H1 (cell line): Measurements from ENCODE around the gene RAB11FIP3. TPM values are rescaled to one million over a fixed set of nuclear protein-coding genes. Genes with fewer than 3 reads are reported as not detected.

Source experiments
- CTCF ChIA-PET: fragments of 300-600 bp; sonication (Branson Sonifier 250); formaldehyde crosslinking; loops from one replicate; lab custom pipeline; 2021; ENCODE audit not compliant: partially characterized antibody; lab: Charles Lee
- POLR2A ChIA-PET: fragments of 300-600 bp; sonication (Branson Sonifier 250); formaldehyde crosslinking; loops from one replicate; lab custom pipeline; 2021; ENCODE audit warnings: inconsistent platforms; ENCODE audit not compliant: partially characterized antibody; lab: Charles Lee
- DNase-seq, 2 experiments: peaks; one replicate each; pipeline versions ENCODE4 v3.0.0 to v3.0.0-alpha.2; 2010 to 2022; ENCODE audit warnings: low spot score in 2 of 2, low read depth in 1 of 2, mixed read lengths in 1 of 2
- FAIRE-seq: peaks from 2 replicates; lab custom pipeline; 2011; peaks lifted over from hg19 to GRCh38; lab: Jason Lieb, UNC
- H2AFZ ChIP-seq: 2 replicates; pipeline ENCODE4 v1.8.1; 2012; ENCODE audit warnings: low read length, inconsistent platforms
- H2AK5ac ChIP-seq: 2 replicates; pipeline ENCODE4 v1.6.1; 2013; ENCODE audit warnings: low read depth, low read length
- H2BK120ac ChIP-seq: replicated peaks from 2 replicates; pipeline ENCODE3; 2013; ENCODE audit warnings: low read depth, low read length, inconsistent platforms
- H2BK12ac ChIP-seq: 2 replicates; pipeline ENCODE4 v1.6.1; 2013; ENCODE audit warnings: low read depth, low read length
- H2BK15ac ChIP-seq: 2 replicates; pipeline ENCODE4 v1.6.1; 2013; ENCODE audit warnings: low read length
- H2BK20ac ChIP-seq: 2 replicates; pipeline ENCODE4 v1.6.1; 2013; ENCODE audit warnings: low read length
- H2BK5ac ChIP-seq: 2 replicates; pipeline ENCODE4 v1.6.1; 2013; ENCODE audit warnings: low read depth, low read length
- H3K14ac ChIP-seq: 2 replicates; pipeline ENCODE4 v1.6.1; 2013; ENCODE audit warnings: inconsistent platforms; ENCODE audit not compliant: insufficient read length
- H3K18ac ChIP-seq: 2 replicates; pipeline ENCODE4 v1.6.1; 2013; ENCODE audit warnings: low read length; ENCODE audit errors: extremely low read depth
- H3K23ac ChIP-seq: 2 replicates; pipeline ENCODE4 v1.6.1; 2013; ENCODE audit warnings: inconsistent platforms; ENCODE audit not compliant: insufficient read length
- H3K23me2 ChIP-seq: 2 replicates; pipeline ENCODE4 v1.6.1; 2013; ENCODE audit warnings: low read depth, low read length
- H3K27ac ChIP-seq: 2 replicates; pipeline ENCODE4 v1.6.1; 2011; ENCODE audit warnings: low read depth, low read length, inconsistent platforms
- H3K27me3 ChIP-seq, 4 experiments: replicated peaks in 1 of 4; 1 replicate in 1 of 4; 2 replicates in 3 of 4; pipeline versions ENCODE4 v1.6.1 to v1.8.1; 2011 to 2013; ENCODE audit warnings: low read length in 3 of 4, mild to moderate bottlenecking in 3 of 4, inconsistent platforms in 2 of 4, mixed read lengths in 2 of 4, moderate library complexity in 1 of 4; ENCODE audit not compliant: control insufficient read depth in 3 of 4, insufficient read depth in 3 of 4; ENCODE audit errors: extremely low read depth in 1 of 4
- H3K36me3 ChIP-seq, 4 experiments: 2 replicates each; pipeline versions ENCODE4 v1.6.1 to v1.8.1; 2011 to 2013; ENCODE audit warnings: mild to moderate bottlenecking in 4 of 4, low read length in 3 of 4, moderate library complexity in 2 of 4, control low read depth in 1 of 4, inconsistent platforms in 1 of 4; ENCODE audit not compliant: insufficient read depth in 4 of 4, control insufficient read depth in 2 of 4
- H3K4ac ChIP-seq: replicated peaks from 2 replicates; pipeline ENCODE3; 2013; ENCODE audit warnings: low read length, low read depth, mixed read lengths, inconsistent platforms; ENCODE audit not compliant: insufficient read length
- H3K4me1 ChIP-seq, 4 experiments: replicated peaks in 1 of 4; 1 replicate in 1 of 4; 2 replicates in 3 of 4; pipeline versions ENCODE4 v1.6.1 to v1.8.1; 2011 to 2013; ENCODE audit warnings: low read length in 3 of 4, inconsistent platforms in 2 of 4, mixed read lengths in 1 of 4; ENCODE audit not compliant: insufficient read depth in 4 of 4, control insufficient read depth in 3 of 4
- H3K4me2 ChIP-seq, 2 experiments: 2 replicates each; pipeline versions ENCODE4 v1.6.1 to v1.8.1; 2011 to 2013; ENCODE audit warnings: low read depth in 2 of 2, low read length in 2 of 2, control low read depth in 1 of 2, inconsistent platforms in 1 of 2, mild to moderate bottlenecking in 1 of 2; ENCODE audit not compliant: insufficient read depth in 1 of 2
- H3K4me3 ChIP-seq, 4 experiments: fragments of 200-600, 300-600 bp in 1 of 4; sonication (generic), shearing (Covaris generic), sonication (Bioruptor Twin) in 1 of 4; 2 replicates each; pipeline versions ENCODE4 v1.5.1 to v1.8.1; 2011 to 2016; ENCODE audit warnings: low read length in 4 of 4, low read depth in 3 of 4, control low read depth in 2 of 4, inconsistent platforms in 2 of 4, mild to moderate bottlenecking in 2 of 4, mixed read lengths in 1 of 4, moderate library complexity in 1 of 4; ENCODE audit not compliant: insufficient read depth in 2 of 4; ENCODE audit errors: extremely low read depth in 1 of 4
- H3K56ac ChIP-seq: replicated peaks from 2 replicates; pipeline ENCODE3; 2013; ENCODE audit warnings: low read depth, mild to moderate bottlenecking, mixed read lengths, low read length, inconsistent platforms; ENCODE audit not compliant: insufficient read length
- H3K79me1 ChIP-seq: 2 replicates; pipeline ENCODE4 v1.6.1; 2013; ENCODE audit warnings: low read depth, low read length, control low read depth
- H3K79me2 ChIP-seq, 2 experiments: 2 replicates each; pipeline versions ENCODE4 v1.6.1 to v1.8.1; 2012 to 2013; ENCODE audit warnings: low read length in 2 of 2, mild to moderate bottlenecking in 2 of 2, inconsistent platforms in 1 of 2; ENCODE audit not compliant: insufficient read depth in 2 of 2, control insufficient read depth in 1 of 2
- H3K9ac ChIP-seq, 4 experiments: replicated peaks in 1 of 4; 1 replicate in 1 of 4; 2 replicates in 3 of 4; pipeline versions ENCODE4 v1.6.1 to v1.8.1; 2011 to 2013; ENCODE audit warnings: low read depth in 3 of 4, low read length in 3 of 4, control low read depth in 2 of 4, mild to moderate bottlenecking in 2 of 4, moderate library complexity in 2 of 4, inconsistent platforms in 1 of 4; ENCODE audit errors: extremely low read depth in 1 of 4
- H3K9me3 ChIP-seq, 2 experiments: 2 replicates each; pipeline versions ENCODE4 v1.6.1 to v1.8.1; 2012 to 2013; ENCODE audit warnings: mild to moderate bottlenecking in 2 of 2, moderate library complexity in 2 of 2, control low read depth in 1 of 2, inconsistent platforms in 1 of 2, low read depth in 1 of 2, low read length in 1 of 2, mixed read lengths in 1 of 2; ENCODE audit not compliant: insufficient read depth in 2 of 2
- H4K20me1 ChIP-seq, 2 experiments: replicated peaks in 1 of 2; 2 replicates each; pipeline versions ENCODE3 to v1.8.1; 2011 to 2013; ENCODE audit warnings: inconsistent platforms in 2 of 2, low read length in 2 of 2, mild to moderate bottlenecking in 1 of 2; ENCODE audit not compliant: insufficient read depth in 2 of 2, control insufficient read depth in 1 of 2
- H4K5ac ChIP-seq: 2 replicates; pipeline ENCODE4 v1.6.1; 2013; ENCODE audit warnings: low read length, low read depth, mixed read lengths, inconsistent platforms; ENCODE audit not compliant: insufficient read length
- H4K8ac ChIP-seq: 2 replicates; pipeline ENCODE4 v1.8.0; 2013; ENCODE audit warnings: mild to moderate bottlenecking, moderate library complexity, low read length, inconsistent platforms; ENCODE audit not compliant: insufficient read depth; ENCODE audit errors: extremely low read depth
- H4K91ac ChIP-seq: replicated peaks from 2 replicates; pipeline ENCODE3; 2013; ENCODE audit warnings: low read length, mixed read lengths, inconsistent platforms; ENCODE audit not compliant: insufficient read length
- CBX5 ChIP-seq: fragments of 300-800, 300-1000 bp; sonication (generic); IDR thresholded peaks from 2 replicates; pipeline ENCODE4 v1.7.1; 2016; ENCODE audit warnings: antibody characterized with exemption, low read length, low read depth
- CREB1 ChIP-seq: IDR thresholded peaks from 2 replicates; pipeline ENCODE4 v1.6.1; 2012; ENCODE audit warnings: inconsistent platforms
- FOSL1 ChIP-seq: IDR thresholded peaks from 2 replicates; pipeline ENCODE4 v1.6.1; 2011; ENCODE audit warnings: mild to moderate bottlenecking, low read depth, low read length, moderate library complexity; ENCODE audit not compliant: insufficient read depth
- SAP30 ChIP-seq: fragments of 300-600 bp; sonication (generic); IDR thresholded peaks from 2 replicates; pipeline ENCODE4 v1.7.1; 2012; ENCODE audit warnings: low read length, moderate library complexity, mild to moderate bottlenecking, inconsistent platforms; ENCODE audit not compliant: insufficient read depth, insufficient replicate concordance
- SP2 ChIP-seq: IDR thresholded peaks from 2 replicates; pipeline ENCODE4 v1.6.1; 2012; ENCODE audit warnings: mild to moderate bottlenecking, low read length, inconsistent platforms
- TAF1 ChIP-seq: IDR thresholded peaks from 2 replicates; pipeline ENCODE4 v1.6.1; 2011; ENCODE audit warnings: mild to moderate bottlenecking, low read depth, low read length
- WGBS, 2 experiments: shearing (Covaris generic) in 1 of 2; methylation state at CpG; one replicate each; pipeline versions ENCODE4 v1.1.6 to v1.1.7; 2013 to 2015; ENCODE audit warnings: low lambda C conversion rate in 2 of 2, mixed read lengths in 2 of 2, inconsistent platforms in 1 of 2, low coverage in 1 of 2, missing lambda C conversion rate in 1 of 2; ENCODE audit not compliant: insufficient replicate concordance in 2 of 2, insufficient coverage in 1 of 2, insufficient read length in 1 of 2; ENCODE audit errors: extremely low coverage in 1 of 2, missing lambda C conversion rate in 1 of 2; 5-methylcytosine and 5-hydroxymethylcytosine counted together
- polyA plus RNA-seq, 7 experiments: library from polyadenylated mRNA; depleted of rRNA in 3 of 7; stranded (reverse) in 5 of 7; unstranded in 2 of 7; fragments of >200 nt in 5 of 7; fragments of 200-250 nt in 2 of 7; gene quantifications; 1 replicate in 5 of 7; 2 replicates in 1 of 7; 4 replicates in 1 of 7; pipeline versions ENCODE4 v1.2.1 to v1.2.3, GENCODE V29; 2011 to 2013; ENCODE audit warnings: missing spikeins in 2 of 7, mixed read lengths in 2 of 7
- total RNA-seq: library from RNA; stranded (reverse); fragmentation: NEBNext Ultra II Directional; extraction: Animal tissue kit (Norgen Biotek cat#: 25700); gene quantifications from 2 replicates; pipeline ENCODE4 v1.2.1, GENCODE V29; 2021
- TF ChIP-seq, protein P1 (sequence below): IDR thresholded peaks from 2 replicates; pipeline ENCODE4 v1.6.1; 2011; ENCODE audit warnings: low read depth, mild to moderate bottlenecking, low read length; ENCODE audit not compliant: insufficient read depth

RAB11FIP3 gene
- total and polyA plus RNA-seq, 2 of the 8 experiments (the other 6 are each of a cell fraction or from before 2014, with no cell fraction given), result 9.3 to 35.2 TPM

DNA sequence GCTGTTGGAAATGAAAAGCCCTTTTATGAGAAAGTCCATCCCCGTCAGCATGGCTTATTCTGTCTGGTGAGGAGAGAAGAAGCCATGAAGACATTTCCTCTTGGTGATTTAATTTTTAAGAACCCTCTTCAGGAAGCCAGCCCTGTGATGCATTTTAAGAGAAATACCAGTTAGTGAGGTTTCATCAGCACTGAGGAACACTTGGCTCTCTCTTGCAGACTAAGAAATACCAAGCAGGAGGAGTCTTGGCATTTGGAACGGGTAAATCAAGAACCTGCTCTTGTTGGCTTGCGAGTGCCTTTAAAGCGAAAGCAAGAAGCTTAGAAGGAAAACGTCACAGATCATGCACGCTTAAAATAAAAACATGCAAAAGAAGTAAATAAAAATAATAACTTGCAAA lies 17.5 kb downstream of the RAB11FIP3 start:
- H3K9ac ChIP-seq, result no peak overlapping the region
- H4K91ac ChIP-seq, result no peak overlapping the region
- H2BK120ac ChIP-seq, result no peak overlapping the region
- H3K27ac ChIP-seq, result no peak overlapping the region
- FAIRE-seq (no peak), DNase-seq (no peak)
- H3K14ac ChIP-seq, result no peak overlapping the region
- no peaks in the 10 kb centered on the region for H3K36me3 ChIP-seq
- no peaks in the 10 kb centered on the region for H3K23me2 ChIP-seq
- H2BK5ac ChIP-seq, result no peak overlapping the region
- no peak overlapping the region for H3K56ac ChIP-seq
- no peak for TF ChIP-seq CBX5
- no peak for TF ChIP-seq FOSL1
- no peak for TF ChIP-seq SAP30
- no peak for TF ChIP-seq TAF1
- no peak for TF ChIP-seq SP2
- no peak for TF ChIP-seq CREB1
- TF ChIP-seq, protein P1, sequence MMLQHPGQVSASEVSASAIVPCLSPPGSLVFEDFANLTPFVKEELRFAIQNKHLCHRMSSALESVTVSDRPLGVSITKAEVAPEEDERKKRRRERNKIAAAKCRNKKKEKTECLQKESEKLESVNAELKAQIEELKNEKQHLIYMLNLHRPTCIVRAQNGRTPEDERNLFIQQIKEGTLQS, result no peak
- no peak overlapping the region for H2BK12ac ChIP-seq
- H3K4me1 ChIP-seq, result no peaks in the 10 kb centered on the region
- H3K23ac ChIP-seq, result no peak overlapping the region
- no peak overlapping the region for H3K4me2 ChIP-seq
- no peaks in the 10 kb centered on the region for H3K27me3 ChIP-seq
- H3K4me3 ChIP-seq, result no peak overlapping the region
- no peak overlapping the region for H3K4ac ChIP-seq
- no peak overlapping the region for H4K8ac ChIP-seq
- H2BK20ac ChIP-seq, result no peak overlapping the region
- no peak overlapping the region for H2AFZ ChIP-seq
- H2AK5ac ChIP-seq, result no peak overlapping the region
- H4K5ac ChIP-seq, result no peak overlapping the region
- peaks cover 0 to 27% of the 10 kb centered on the region in 2 experiments; a peak in 2 of 4 replicates for H3K79me2 ChIP-seq
- CTCF ChIA-PET, result interaction anchor here (1.0 kb wide), 1 partner anchor 52 kb away, joined by 4 read pairs; no protein-coding TSS in a partner anchor
- H2BK15ac ChIP-seq, result no peak overlapping the region
- H3K9me3 ChIP-seq, result no peaks in the 10 kb centered on the region
- POLR2A ChIA-PET, result interaction anchor here (0.6 kb wide), 1 partner anchor 33 kb away, joined by 3 read pairs; no protein-coding TSS in a partner anchor
- no peak overlapping the region for H3K18ac ChIP-seq
- H3K79me1 ChIP-seq, result peaks cover 5% of the 10 kb centered on the region
- H4K20me1 ChIP-seq, result peaks cover 0 to 9% of the 10 kb centered on the region in 2 experiments
- 90% methylated on average over 6 of the region's 6 CpGs; no CpG with 5 or more reads in 1 of the 2 experiments for WGBS, 2 experiments
